Calu3 (cell line): ENCODE measurements around the gene CLK2. TPM values are rescaled to one million over a fixed set of nuclear protein-coding genes. Genes with fewer than 3 reads are reported as not detected.

Source experiments
- BruUV-seq: library from RNA; stranded (reverse); fragments of 400-500 nt; replicated peaks from 2 replicates; lab custom pipeline; 2021; lab: Mats Ljungman, UMichigan
- CTCF ChIA-PET: fragments of 300-600 bp; sonication (Branson Sonifier 250); formaldehyde crosslinking; loops from one replicate; lab custom pipeline; 2022; ENCODE audit warnings: antibody characterized with exemption; lab: Charles Lee
- DNase-seq: peaks from one replicate; pipeline ENCODE4 v3.0.0; 2022
- H3K27ac Mint-ChIP-seq: one replicate; pipeline ENCODE4 v1.8.0; 2022; ENCODE audit warnings: mixed read lengths; ENCODE audit not compliant: unreplicated experiment
- H3K27me3 Mint-ChIP-seq: one replicate; pipeline ENCODE4 v1.8.0; 2022; ENCODE audit warnings: mixed read lengths; ENCODE audit not compliant: unreplicated experiment
- H3K36me3 Mint-ChIP-seq: one replicate; pipeline ENCODE4 v1.8.0; 2022; ENCODE audit warnings: mild to moderate bottlenecking, moderate library complexity, mixed read lengths; ENCODE audit not compliant: insufficient read depth, unreplicated experiment
- H3K4me1 Mint-ChIP-seq: one replicate; pipeline ENCODE4 v1.8.0; 2022; ENCODE audit warnings: mild to moderate bottlenecking, low read depth, mixed read lengths; ENCODE audit not compliant: unreplicated experiment
- H3K4me3 Mint-ChIP-seq: one replicate; pipeline ENCODE4 v1.8.0; 2022; ENCODE audit warnings: mild to moderate bottlenecking, low read depth, moderate library complexity, mixed read lengths; ENCODE audit not compliant: unreplicated experiment
- H3K9me3 Mint-ChIP-seq: one replicate; pipeline ENCODE4 v1.8.0; 2022; ENCODE audit warnings: low read depth, mixed read lengths; ENCODE audit not compliant: unreplicated experiment
- intact Hi-C: fragments of 100-400 bp; cut with micrococcal nuclease; formaldehyde crosslinking; loops from one replicate; pipeline ENCODE4 v1.10.0; 2022; ENCODE audit not compliant: unreplicated experiment
- total RNA-seq: library from RNA; stranded (reverse); gene quantifications from 2 replicates; pipeline ENCODE4 v1.2.3, GENCODE V29; 2022
- TF ChIP-seq, protein P1 (sequence below): fragments of 200-600 bp; IDR thresholded peaks from one replicate; pipeline ENCODE4 v1.8.0; 2022; ENCODE audit warnings: antibody characterized with exemption; ENCODE audit not compliant: unreplicated experiment

Gene CLK2
- total RNA-seq, 1 experiment from 2014 or later, result 78.5 TPM

DNA sequence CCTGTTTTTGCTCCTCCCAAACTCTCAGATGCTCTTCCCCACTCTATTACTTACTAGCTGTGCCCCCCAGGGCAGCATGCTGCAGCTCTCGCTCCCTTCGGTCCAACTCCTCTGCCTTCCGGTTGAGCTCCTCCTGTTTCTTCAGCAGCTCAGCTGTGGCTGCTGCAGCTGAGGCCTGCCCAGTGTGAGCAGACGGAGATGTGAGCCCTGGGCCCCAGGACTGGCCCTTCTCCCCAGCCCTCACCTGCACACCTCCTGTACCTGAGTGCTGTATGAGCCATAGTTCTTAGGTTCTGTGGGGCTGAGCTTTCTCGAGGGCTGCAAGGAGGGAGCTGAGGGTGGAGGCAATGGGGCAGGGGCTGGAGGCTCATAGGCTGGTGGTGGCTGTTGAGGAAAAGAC is 13.0 kb downstream of the CLK2 start:
- peaks cover 28% of the 10 kb centered on the region for H3K4me1 Mint-ChIP-seq
- TF ChIP-seq, protein P1, sequence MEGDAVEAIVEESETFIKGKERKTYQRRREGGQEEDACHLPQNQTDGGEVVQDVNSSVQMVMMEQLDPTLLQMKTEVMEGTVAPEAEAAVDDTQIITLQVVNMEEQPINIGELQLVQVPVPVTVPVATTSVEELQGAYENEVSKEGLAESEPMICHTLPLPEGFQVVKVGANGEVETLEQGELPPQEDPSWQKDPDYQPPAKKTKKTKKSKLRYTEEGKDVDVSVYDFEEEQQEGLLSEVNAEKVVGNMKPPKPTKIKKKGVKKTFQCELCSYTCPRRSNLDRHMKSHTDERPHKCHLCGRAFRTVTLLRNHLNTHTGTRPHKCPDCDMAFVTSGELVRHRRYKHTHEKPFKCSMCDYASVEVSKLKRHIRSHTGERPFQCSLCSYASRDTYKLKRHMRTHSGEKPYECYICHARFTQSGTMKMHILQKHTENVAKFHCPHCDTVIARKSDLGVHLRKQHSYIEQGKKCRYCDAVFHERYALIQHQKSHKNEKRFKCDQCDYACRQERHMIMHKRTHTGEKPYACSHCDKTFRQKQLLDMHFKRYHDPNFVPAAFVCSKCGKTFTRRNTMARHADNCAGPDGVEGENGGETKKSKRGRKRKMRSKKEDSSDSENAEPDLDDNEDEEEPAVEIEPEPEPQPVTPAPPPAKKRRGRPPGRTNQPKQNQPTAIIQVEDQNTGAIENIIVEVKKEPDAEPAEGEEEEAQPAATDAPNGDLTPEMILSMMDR, result no peak
- BruUV-seq, result no TSS peak
- CTCF ChIA-PET, result interaction anchor here (1.1 kb wide), 1 partner anchor 13 kb away, joined by 5 read pairs; the partner anchor contains the start of gene CLK2
- peak overlapping the region; percentile 96 for H3K4me3 Mint-ChIP-seq
- H3K27me3 Mint-ChIP-seq, result no peaks in the 10 kb centered on the region
- H3K27ac Mint-ChIP-seq, result no peak overlapping the region
- H3K36me3 Mint-ChIP-seq, result peaks cover 76% of the 10 kb centered on the region
- no peaks in the 10 kb centered on the region for H3K9me3 Mint-ChIP-seq
- DNase-seq, result no peak
- intact Hi-C loops, result no loop called here

DNA sequence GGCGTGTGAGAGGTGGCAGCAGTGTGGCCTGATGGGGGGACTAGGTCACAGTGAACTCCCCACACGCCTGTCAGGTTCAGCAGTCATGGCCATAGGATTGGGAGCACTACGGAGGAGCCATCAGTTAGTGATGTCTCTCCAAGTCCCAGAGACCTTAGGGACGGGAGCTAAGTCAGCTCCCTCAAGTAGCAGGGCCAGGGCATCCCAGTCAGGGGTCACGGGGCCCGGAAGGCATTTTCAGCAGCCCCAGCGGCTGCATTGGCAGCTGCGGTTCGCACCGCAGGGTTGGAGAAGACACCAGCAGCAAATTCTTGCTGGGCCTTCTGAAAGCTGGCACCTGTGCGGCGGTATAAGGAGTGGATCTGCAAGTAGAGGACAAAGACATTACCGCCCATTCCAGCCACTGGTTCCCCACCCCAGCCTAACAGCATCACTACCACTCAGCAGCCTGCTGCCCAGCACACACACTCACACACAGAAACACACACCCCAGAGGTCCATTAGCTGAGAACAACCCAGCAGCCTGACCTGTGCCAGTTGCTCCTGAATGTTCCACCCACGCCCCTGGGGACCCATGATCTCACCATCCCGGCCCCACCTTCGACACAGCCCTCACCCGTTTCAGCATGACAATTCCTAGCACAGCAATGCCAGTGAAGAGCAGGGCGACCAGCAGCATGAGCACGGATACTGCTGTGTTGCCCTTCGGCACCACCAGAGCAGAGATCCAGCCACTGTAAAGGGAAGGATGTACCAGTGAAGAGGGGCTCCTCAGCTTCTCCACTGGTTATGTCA is 17.0 kb downstream of the CLK2 start:
- Mint-ChIP-seq H3K4me1 (peaks cover 29% of the 10 kb centered on the region), H3K27me3 (no peaks in the 10 kb centered on the region), H3K36me3 (peaks cover 57% of the 10 kb centered on the region), H3K4me3 (peak overlapping the region; percentile 74), H3K27ac (no peak overlapping the region), H3K9me3 (no peaks in the 10 kb centered on the region)
- TF ChIP-seq, protein P1, result no peak
- no peak for DNase-seq
- TSS peak; percentile 39 for BruUV-seq
- intact Hi-C loops, result no loop called here
- CTCF ChIA-PET, result interaction anchor here (1.4 kb wide), 1 partner anchor 49 kb away, joined by 3 read pairs; no protein-coding TSS in a partner anchor

DNA sequence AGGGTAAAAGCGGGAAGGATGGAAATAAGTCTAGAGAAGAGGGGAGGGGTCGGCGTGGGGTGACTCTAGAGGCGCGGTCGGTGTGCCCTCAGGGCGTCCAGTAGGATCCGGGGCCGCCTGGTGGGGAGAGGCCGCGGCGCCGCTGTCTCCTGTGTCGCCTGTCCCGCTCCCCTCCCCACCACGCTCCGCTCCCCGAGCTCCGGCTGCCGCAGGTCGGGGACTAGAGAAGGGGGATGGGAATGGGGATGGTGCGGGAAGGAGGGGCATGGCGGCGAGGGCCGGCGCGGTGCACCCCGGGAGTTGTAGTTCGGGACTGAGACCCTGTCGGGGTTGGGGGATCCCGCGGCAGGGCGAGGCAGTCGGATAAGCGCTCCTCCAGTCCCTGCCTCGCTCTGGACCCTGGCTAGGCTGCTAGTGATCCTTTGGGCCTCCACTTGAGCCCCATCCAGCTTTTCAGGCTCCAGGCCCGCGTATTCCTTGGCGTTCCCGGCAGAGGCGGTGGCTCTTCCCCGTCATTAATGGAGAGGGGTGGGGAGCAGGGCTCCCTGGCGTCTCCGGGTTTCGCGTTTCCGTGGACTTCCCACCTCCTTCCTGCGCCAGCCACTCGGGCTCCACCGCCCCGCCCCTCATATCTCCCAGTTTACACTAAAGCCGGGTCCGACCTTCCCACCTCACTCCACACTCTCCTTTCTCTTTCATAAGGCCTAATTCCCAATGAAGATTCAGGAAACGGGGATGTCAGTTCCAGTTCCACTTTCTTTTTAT is 17.9 kb downstream of the CLK2 start, which contains the start of gene ENTREP3:
TSS of gene ENTREP3 (minus strand) at position 241 of the 765 bp plus-strand sequence. CDS start 606 bp downstream, outside the sequence.
- no peaks in the 10 kb centered on the region for H3K9me3 Mint-ChIP-seq
- BruUV-seq, result no TSS peak
- DNase-seq, result peak; percentile 86
- H3K27me3 Mint-ChIP-seq, result no peaks in the 10 kb centered on the region
- no peak within 1 kb of the TSS for H3K27ac Mint-ChIP-seq
- TF ChIP-seq, protein P1, result no peak
- H3K4me3 Mint-ChIP-seq, result peak within 1 kb of the TSS; percentile 74
- CTCF ChIA-PET, result interaction anchor here (0.6 to 1.4 kb wide), 2 partner anchors 49 to 1421 kb away, joined by 3 to 5 read pairs; no protein-coding TSS in a partner anchor
- intact Hi-C loops, result no loop called here
- peaks cover 21% of the 10 kb centered on the region for H3K4me1 Mint-ChIP-seq
- peaks cover 48% of the 10 kb centered on the region for H3K36me3 Mint-ChIP-seq

DNA sequence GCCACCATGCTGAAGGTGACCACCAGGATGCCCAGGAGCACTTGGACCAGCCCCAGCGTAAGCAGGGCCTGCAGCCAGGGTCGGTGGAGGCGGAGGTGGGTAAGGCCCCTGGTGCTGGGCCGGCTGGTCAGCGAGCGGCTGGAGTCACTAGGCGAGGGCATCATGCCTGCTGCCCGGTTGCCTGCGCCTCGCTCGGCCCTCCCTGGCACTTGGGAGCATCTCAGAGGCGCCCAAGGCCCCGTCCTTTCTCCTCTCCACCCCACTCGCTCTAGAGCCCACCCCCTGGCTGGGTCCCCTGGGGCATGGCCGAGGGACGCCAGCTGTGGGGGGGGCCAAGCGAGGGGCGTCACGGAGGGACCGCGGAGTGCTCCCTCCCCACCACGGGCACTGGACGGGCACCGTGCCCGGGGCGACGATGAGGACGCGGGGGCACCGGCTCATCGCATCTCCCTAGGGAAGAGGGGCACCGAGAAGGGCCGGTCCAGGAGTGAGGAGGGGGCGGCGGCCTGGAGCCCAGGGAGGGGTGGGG is 18.5 kb downstream of the CLK2 start:
- H3K27me3 Mint-ChIP-seq, result no peaks in the 10 kb centered on the region
- H3K27ac Mint-ChIP-seq, result no peak overlapping the region
- CTCF ChIA-PET, result interaction anchor here (0.6 kb wide), 1 partner anchor 1422 kb away, joined by 5 read pairs; no protein-coding TSS in a partner anchor

More for the DNA sequence above, 18.5 kb downstream of the CLK2 start:
- no TSS peak for BruUV-seq
- Mint-ChIP-seq H3K36me3 (peaks cover 42% of the 10 kb centered on the region), H3K9me3 (no peaks in the 10 kb centered on the region), H3K4me3 (peak overlapping the region; percentile 74), H3K4me1 (peaks cover 15% of the 10 kb centered on the region)
- TF ChIP-seq, protein P1, result no peak
- intact Hi-C loops, result no loop called here
- peak; percentile 14 for DNase-seq
